Osteocyte (in vitro differentiated cells): ENCODE data around the gene PSAPL1. TPM values are rescaled to one million over a fixed set of nuclear protein-coding genes. Genes with fewer than 3 reads are reported as not detected.

ENCODE experiments used
- DNase-seq: peaks from one replicate; pipeline ENCODE4 v3.0.0; 2021; ENCODE audit warnings: mixed read lengths; ENCODE audit not compliant: unreplicated experiment; ENCODE audit errors: extremely low spot score
- H3K27ac Mint-ChIP-seq: one replicate; pipeline ENCODE4 v1.8.0; 2021; ENCODE audit warnings: mild to moderate bottlenecking, mixed read lengths; ENCODE audit not compliant: unreplicated experiment
- H3K27me3 Mint-ChIP-seq: one replicate; pipeline ENCODE4 v1.8.0; 2021; ENCODE audit warnings: mixed read lengths; ENCODE audit not compliant: unreplicated experiment
- H3K36me3 Mint-ChIP-seq: one replicate; pipeline ENCODE4 v1.8.0; 2021; ENCODE audit warnings: mixed read lengths; ENCODE audit not compliant: unreplicated experiment
- H3K4me1 Mint-ChIP-seq: one replicate; pipeline ENCODE4 v1.8.0; 2021; ENCODE audit warnings: mixed read lengths; ENCODE audit not compliant: unreplicated experiment
- H3K4me3 Mint-ChIP-seq: one replicate; pipeline ENCODE4 v1.8.0; 2021; ENCODE audit warnings: mild to moderate bottlenecking, moderate library complexity, mixed read lengths; ENCODE audit not compliant: unreplicated experiment
- H3K9me3 Mint-ChIP-seq: one replicate; pipeline ENCODE4 v1.8.0; 2021; ENCODE audit warnings: mixed read lengths; ENCODE audit not compliant: unreplicated experiment
- total RNA-seq: library from RNA; stranded (reverse); gene quantifications from 2 replicates; pipeline ENCODE4 v1.2.1, GENCODE V29; 2021
- TF ChIP-seq, protein P1 (sequence below): fragments of 200-600 bp; sonication (generic); IDR thresholded peaks from 2 replicates; pipeline ENCODE4 v1.5.0; 2021; ENCODE audit warnings: antibody characterized with exemption, mild to moderate bottlenecking, moderate library complexity

Gene PSAPL1
- total RNA-seq, 1 donor from 2014 or later, result not detected

DNA sequence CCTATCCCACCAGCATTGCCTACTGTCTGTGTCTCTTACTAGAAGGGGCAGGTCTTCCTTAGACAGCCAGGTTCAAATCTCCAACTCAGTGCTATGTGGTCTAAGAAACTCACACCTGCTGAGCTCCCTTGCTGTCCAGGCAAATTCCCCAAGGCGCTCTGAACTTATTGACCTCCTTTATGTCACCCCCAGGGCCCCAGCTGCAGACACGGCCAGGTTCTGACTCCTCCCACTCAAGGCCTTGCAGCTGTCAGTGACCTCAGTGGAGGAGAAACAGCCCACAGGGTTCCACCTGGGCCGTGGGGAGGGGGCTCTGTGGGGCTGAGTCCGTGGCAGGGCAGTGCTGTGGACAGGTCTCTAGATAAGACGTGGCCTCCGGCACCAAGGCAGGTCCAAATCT lies 42.1 kb upstream of the PSAPL1 start:
- no peaks in the 10 kb centered on the region for H3K4me1 Mint-ChIP-seq
- no peaks in the 10 kb centered on the region for H3K9me3 Mint-ChIP-seq
- no peak overlapping the region for H3K27ac Mint-ChIP-seq
- no peak for DNase-seq
- no peaks in the 10 kb centered on the region for H3K36me3 Mint-ChIP-seq
- TF ChIP-seq, protein P1, sequence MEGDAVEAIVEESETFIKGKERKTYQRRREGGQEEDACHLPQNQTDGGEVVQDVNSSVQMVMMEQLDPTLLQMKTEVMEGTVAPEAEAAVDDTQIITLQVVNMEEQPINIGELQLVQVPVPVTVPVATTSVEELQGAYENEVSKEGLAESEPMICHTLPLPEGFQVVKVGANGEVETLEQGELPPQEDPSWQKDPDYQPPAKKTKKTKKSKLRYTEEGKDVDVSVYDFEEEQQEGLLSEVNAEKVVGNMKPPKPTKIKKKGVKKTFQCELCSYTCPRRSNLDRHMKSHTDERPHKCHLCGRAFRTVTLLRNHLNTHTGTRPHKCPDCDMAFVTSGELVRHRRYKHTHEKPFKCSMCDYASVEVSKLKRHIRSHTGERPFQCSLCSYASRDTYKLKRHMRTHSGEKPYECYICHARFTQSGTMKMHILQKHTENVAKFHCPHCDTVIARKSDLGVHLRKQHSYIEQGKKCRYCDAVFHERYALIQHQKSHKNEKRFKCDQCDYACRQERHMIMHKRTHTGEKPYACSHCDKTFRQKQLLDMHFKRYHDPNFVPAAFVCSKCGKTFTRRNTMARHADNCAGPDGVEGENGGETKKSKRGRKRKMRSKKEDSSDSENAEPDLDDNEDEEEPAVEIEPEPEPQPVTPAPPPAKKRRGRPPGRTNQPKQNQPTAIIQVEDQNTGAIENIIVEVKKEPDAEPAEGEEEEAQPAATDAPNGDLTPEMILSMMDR, result no peak
- H3K27me3 Mint-ChIP-seq, result peaks cover 12% of the 10 kb centered on the region
- H3K4me3 Mint-ChIP-seq, result no peak overlapping the region

DNA sequence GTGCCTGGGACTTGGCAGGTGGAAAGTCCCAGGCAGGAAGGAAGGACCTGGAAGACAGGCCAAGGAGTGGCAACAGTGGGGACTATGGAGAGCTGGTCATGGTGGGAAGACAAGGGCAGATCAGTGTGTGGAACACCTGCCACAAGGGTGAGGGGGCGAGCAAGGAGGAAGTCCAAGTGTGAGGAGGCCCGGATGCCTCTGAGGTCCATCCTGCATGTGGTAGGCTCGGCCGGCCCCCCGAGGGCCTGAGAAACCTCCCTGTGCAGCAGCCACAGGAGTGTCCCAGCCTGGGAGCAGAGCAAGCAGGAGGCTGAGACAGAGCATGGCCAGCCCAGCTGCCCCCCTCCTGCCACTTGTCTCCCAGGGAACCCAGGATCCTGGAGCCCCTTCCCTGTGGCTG lies 40.5 kb upstream of the PSAPL1 start:
- no peak overlapping the region for H3K27ac Mint-ChIP-seq
- peaks cover 16% of the 10 kb centered on the region for H3K27me3 Mint-ChIP-seq
- TF ChIP-seq, protein P1, result no peak
- no peak overlapping the region for H3K4me3 Mint-ChIP-seq
- no peaks in the 10 kb centered on the region for H3K9me3 Mint-ChIP-seq
- H3K4me1 Mint-ChIP-seq, result no peaks in the 10 kb centered on the region
- DNase-seq, result no peak
- no peaks in the 10 kb centered on the region for H3K36me3 Mint-ChIP-seq

DNA sequence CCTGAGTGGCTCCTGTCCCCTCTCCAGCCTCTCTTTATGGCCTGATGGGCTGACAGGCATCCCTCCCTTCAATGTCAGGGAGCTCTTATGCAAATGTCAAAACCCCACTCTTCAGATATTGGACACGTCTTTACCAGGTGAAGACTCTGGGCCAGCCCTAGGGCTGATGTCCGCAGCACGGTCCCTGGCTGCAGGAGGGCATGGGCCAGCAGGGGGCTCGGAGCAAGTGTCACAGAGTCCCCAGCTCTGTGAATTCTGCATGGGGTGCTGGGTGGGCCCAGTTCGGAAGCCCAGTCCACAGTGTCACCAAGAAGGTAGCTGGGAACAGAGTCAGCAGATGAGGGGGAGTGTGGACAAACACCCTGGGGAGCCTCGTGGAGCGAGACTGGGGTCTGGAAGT lies 39.6 kb upstream of the PSAPL1 start:
- H3K4me1 Mint-ChIP-seq, result no peaks in the 10 kb centered on the region

DNA sequence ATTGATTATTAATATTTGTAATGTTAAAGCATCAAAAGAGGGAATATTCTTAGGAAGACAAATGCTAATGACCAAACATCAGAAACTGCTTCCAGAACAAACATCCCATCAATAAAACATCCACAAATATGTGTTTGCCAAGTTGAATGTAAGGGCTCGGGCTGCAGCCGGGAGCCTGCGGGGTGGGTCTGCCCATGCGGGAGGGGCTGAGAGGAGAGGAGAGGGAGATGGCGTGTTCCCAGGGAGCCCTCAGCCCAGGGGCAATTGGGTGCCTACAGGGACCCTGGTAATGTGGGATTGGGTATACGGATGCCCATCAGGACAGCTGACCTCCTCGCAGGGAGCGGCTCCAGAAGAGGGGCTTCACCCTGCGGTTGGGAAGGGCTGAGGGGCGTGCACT lies 38.4 kb upstream of the PSAPL1 start:
- TF ChIP-seq, protein P1, result no peak
- Mint-ChIP-seq H3K4me3 (no peak overlapping the region), H3K9me3 (no peaks in the 10 kb centered on the region), H3K27ac (no peak overlapping the region), H3K27me3 (peaks cover 20% of the 10 kb centered on the region), H3K36me3 (no peaks in the 10 kb centered on the region), H3K4me1 (no peaks in the 10 kb centered on the region)
- DNase-seq, result no peak

More for the DNA sequence above, 39.6 kb upstream of the PSAPL1 start:
- TF ChIP-seq, protein P1, result no peak
- no peak for DNase-seq
- H3K27me3 Mint-ChIP-seq, result peaks cover 16% of the 10 kb centered on the region
- no peaks in the 10 kb centered on the region for H3K9me3 Mint-ChIP-seq
- no peaks in the 10 kb centered on the region for H3K36me3 Mint-ChIP-seq
- H3K4me3 Mint-ChIP-seq, result no peak overlapping the region
- H3K27ac Mint-ChIP-seq, result no peak overlapping the region

DNA sequence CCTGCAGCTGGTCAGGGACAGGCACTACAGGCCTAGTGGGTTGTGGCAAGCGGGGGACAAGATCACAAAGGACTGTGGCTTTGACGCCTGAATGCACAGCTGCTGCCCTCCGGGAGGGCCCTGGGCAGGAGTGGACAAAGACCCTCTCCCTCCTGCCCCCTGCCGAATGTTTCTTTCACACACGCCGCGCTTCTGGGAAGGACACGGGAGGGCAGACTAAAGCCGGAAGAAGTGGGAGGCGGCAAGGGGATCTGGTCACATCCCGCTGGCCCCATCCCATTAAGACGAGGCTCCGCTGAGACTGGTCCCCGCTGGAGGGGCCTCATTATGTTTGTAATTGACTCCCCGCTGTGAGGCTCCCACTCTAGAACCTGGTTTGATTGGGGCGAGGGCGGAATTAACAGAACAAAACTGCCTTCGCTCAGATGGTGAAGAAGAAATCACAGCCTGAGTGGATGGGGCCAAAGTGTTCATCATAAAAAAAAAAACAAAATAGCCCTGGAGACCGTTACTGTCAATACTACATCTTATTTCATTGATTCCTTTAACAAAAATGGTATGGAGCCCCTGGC lies 37.8 kb upstream of the PSAPL1 start:
- TF ChIP-seq, protein P1, result no peak
- H3K27ac Mint-ChIP-seq, result no peak overlapping the region
- H3K27me3 Mint-ChIP-seq, result peaks cover 20% of the 10 kb centered on the region
- H3K4me3 Mint-ChIP-seq, result no peak overlapping the region
- no peaks in the 10 kb centered on the region for H3K4me1 Mint-ChIP-seq
- no peaks in the 10 kb centered on the region for H3K9me3 Mint-ChIP-seq
- no peak for DNase-seq
- H3K36me3 Mint-ChIP-seq, result no peaks in the 10 kb centered on the region
